ENCODE data around the gene LRRN2.

DNA sequence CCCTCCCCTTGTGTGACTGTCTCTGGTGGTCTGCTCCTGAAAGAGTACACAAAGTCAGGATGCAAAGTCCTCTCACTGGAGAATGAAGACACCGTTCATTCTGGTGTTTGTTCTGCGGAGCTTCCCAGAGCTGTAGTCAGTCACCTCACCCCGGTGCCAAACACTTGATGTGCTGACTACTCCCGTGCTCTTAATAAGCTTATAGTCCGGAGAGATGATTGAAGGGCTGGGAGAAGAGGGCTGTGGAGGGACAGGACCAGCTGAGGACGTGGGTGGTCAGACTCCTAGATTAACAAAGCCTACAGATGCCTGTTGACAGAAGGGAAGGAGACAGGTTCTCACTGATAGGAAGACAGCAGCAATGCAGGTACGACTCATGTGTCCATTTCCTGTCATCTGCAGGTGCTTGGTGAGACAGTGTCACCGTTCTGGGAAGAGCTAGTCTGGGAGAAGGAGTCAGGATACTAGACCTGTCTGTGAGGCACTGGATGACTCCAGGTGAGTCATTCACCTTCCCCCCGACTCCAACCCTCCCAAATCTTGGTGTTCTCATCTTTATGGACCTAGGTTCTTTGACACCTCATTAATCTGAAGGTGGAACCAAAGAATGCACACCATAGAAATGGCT lies 40.4 kb upstream of the LRRN2 start:
- TF ChIP-seq, protein P1, sequence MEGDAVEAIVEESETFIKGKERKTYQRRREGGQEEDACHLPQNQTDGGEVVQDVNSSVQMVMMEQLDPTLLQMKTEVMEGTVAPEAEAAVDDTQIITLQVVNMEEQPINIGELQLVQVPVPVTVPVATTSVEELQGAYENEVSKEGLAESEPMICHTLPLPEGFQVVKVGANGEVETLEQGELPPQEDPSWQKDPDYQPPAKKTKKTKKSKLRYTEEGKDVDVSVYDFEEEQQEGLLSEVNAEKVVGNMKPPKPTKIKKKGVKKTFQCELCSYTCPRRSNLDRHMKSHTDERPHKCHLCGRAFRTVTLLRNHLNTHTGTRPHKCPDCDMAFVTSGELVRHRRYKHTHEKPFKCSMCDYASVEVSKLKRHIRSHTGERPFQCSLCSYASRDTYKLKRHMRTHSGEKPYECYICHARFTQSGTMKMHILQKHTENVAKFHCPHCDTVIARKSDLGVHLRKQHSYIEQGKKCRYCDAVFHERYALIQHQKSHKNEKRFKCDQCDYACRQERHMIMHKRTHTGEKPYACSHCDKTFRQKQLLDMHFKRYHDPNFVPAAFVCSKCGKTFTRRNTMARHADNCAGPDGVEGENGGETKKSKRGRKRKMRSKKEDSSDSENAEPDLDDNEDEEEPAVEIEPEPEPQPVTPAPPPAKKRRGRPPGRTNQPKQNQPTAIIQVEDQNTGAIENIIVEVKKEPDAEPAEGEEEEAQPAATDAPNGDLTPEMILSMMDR (IDR thresholded peaks at IDR 0.05): no peak
- TF ChIP-seq POLR2AphosphoS5 (IDR thresholded peaks at IDR 0.05): no peak
- TF ChIP-seq POLR2A (IDR thresholded peaks at IDR 0.05): no peak
- TF ChIP-seq EP300 (IDR thresholded peaks at IDR 0.05): no peak

Data from stomach (tissue), 4 donors.